ENCODE results near the gene RABAC1. TPM values are rescaled to one million over a fixed set of nuclear protein-coding genes. Genes with fewer than 3 reads are reported as not detected.

The RABAC1 gene
- total RNA-seq, 1 experiment from 2014 or later: 66.3 TPM

DNA sequence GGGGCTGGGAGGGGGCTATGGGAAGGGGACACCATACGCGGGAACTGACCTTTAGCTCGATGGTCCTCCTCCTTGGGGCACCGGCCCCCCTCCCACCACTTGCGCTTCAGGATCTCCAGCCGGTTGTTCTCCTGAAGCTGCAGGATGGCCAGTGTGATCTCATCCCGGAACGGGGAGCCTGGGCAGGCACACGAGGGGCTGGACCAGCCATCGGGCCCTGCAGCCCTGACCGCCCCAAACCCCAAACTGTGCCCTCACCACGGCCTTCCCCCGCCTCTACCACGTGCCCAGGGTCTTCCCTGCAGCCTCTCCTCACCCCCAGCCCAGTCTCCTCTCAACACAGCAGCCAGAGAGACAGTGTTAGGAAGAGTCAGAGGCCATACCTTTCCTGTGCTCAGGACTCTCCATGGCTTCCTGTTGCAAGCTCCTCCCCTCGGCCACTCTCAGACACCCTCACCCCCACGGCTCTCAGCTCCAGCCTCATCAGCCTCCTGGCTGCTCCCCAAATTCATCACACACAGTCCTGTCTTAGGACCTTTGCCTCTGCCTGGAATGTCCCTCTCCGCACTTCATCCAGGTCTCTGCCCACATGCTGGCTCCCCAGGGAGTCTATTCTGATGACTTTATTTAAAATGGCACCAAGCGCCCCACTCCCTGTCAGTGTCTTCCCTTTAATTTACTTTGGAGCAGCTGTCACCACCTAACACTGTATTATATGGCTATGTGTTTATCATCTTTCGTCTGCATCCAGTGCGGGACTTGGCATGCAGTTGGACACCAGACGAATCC lies 44.6 kb upstream of the RABAC1 start:
- H3K27me3 ChIP-seq (ENCODE audit: insufficient read depth, low read length): peaks cover 20% of the 10 kb centered on the region; the same call in 1 of the 2 replicates
- no peak overlapping the region for H3K27ac ChIP-seq (ENCODE audit: low read depth, low read length)
- H4K20me1 ChIP-seq (ENCODE audit: insufficient read depth): no peaks in the 10 kb centered on the region
- H3K9ac ChIP-seq (ENCODE audit: low read length): no peak overlapping the region
- H3K4me3 ChIP-seq (replicated peaks in 1 of 2; ENCODE audit: low read depth in 1 of 2, low read length in 2 of 2): no peak overlapping the region
- ATAC-seq (no peak), DNase-seq (ENCODE audit: low read depth, low spot score) (no peak)
- no peaks in the 10 kb centered on the region for H3K36me3 ChIP-seq (ENCODE audit: control insufficient read depth in 1 of 2, insufficient read depth in 2 of 2, low read length in 2 of 2)
- POLR2A ChIA-PET: no interaction called here
- RAD21 ChIA-PET (ENCODE audit: low non-redundant PET in 1 of 2, low total read pairs in 2 of 2, uncharacterized antibody in 2 of 2, unreplicated experiment in 2 of 2): no interaction called here
- no peaks in the 10 kb centered on the region for H3K79me2 ChIP-seq (ENCODE audit: insufficient read depth, low read length)
- no peak overlapping the region for H3K4me2 ChIP-seq (ENCODE audit: low read length)
- CTCF ChIA-PET: no interaction called here
- H3K9me2 ChIP-seq (ENCODE audit: insufficient read depth): no peaks in the 10 kb centered on the region
- BruUV-seq (replicated peaks): no TSS peak
- TF ChIP-seq RAD21 (IDR thresholded peaks at IDR 0.05; ENCODE audit: low read depth): no peak
- no peak for TF ChIP-seq ELF1 (IDR thresholded peaks at IDR 0.05; ENCODE audit: borderline replicate concordance, low read depth)
- no peak for TF ChIP-seq EGR1 (IDR thresholded peaks at IDR 0.05; ENCODE audit: low read depth)
- TF ChIP-seq, protein P1, sequence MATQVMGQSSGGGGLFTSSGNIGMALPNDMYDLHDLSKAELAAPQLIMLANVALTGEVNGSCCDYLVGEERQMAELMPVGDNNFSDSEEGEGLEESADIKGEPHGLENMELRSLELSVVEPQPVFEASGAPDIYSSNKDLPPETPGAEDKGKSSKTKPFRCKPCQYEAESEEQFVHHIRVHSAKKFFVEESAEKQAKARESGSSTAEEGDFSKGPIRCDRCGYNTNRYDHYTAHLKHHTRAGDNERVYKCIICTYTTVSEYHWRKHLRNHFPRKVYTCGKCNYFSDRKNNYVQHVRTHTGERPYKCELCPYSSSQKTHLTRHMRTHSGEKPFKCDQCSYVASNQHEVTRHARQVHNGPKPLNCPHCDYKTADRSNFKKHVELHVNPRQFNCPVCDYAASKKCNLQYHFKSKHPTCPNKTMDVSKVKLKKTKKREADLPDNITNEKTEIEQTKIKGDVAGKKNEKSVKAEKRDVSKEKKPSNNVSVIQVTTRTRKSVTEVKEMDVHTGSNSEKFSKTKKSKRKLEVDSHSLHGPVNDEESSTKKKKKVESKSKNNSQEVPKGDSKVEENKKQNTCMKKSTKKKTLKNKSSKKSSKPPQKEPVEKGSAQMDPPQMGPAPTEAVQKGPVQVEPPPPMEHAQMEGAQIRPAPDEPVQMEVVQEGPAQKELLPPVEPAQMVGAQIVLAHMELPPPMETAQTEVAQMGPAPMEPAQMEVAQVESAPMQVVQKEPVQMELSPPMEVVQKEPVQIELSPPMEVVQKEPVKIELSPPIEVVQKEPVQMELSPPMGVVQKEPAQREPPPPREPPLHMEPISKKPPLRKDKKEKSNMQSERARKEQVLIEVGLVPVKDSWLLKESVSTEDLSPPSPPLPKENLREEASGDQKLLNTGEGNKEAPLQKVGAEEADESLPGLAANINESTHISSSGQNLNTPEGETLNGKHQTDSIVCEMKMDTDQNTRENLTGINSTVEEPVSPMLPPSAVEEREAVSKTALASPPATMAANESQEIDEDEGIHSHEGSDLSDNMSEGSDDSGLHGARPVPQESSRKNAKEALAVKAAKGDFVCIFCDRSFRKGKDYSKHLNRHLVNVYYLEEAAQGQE (IDR thresholded peaks at IDR 0.05; ENCODE audit: low read depth): no peak
- TF ChIP-seq, protein P2, sequence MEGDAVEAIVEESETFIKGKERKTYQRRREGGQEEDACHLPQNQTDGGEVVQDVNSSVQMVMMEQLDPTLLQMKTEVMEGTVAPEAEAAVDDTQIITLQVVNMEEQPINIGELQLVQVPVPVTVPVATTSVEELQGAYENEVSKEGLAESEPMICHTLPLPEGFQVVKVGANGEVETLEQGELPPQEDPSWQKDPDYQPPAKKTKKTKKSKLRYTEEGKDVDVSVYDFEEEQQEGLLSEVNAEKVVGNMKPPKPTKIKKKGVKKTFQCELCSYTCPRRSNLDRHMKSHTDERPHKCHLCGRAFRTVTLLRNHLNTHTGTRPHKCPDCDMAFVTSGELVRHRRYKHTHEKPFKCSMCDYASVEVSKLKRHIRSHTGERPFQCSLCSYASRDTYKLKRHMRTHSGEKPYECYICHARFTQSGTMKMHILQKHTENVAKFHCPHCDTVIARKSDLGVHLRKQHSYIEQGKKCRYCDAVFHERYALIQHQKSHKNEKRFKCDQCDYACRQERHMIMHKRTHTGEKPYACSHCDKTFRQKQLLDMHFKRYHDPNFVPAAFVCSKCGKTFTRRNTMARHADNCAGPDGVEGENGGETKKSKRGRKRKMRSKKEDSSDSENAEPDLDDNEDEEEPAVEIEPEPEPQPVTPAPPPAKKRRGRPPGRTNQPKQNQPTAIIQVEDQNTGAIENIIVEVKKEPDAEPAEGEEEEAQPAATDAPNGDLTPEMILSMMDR (IDR thresholded peaks at IDR 0.05 in 2 of 3, conservative IDR thresholded peaks at IDR 0.05 in 1 of 3; ENCODE audit: borderline replicate concordance in 1 of 3, insufficient read depth in 1 of 3, low read depth in 2 of 3, low read length in 2 of 3): no peak
- TF ChIP-seq SIN3A (IDR thresholded peaks at IDR 0.05; ENCODE audit: low read depth): no peak
- TF ChIP-seq, protein P3, sequence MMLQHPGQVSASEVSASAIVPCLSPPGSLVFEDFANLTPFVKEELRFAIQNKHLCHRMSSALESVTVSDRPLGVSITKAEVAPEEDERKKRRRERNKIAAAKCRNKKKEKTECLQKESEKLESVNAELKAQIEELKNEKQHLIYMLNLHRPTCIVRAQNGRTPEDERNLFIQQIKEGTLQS (IDR thresholded peaks at IDR 0.05): no peak
- TF ChIP-seq POLR2AphosphoS5 (IDR thresholded peaks at IDR 0.05; ENCODE audit: low read depth, low read length): no peak
- no peak for TF ChIP-seq SRF (IDR thresholded peaks at IDR 0.05; ENCODE audit: low read depth)
- no peak for TF ChIP-seq CEBPB (IDR thresholded peaks at IDR 0.05; ENCODE audit: low read depth)
- TF ChIP-seq EZH2phosphoT487 (IDR thresholded peaks at IDR 0.05; ENCODE audit: borderline replicate concordance): no peak
- no peak for TF ChIP-seq SP1 (IDR thresholded peaks at IDR 0.05; ENCODE audit: low read depth)
- no peak for TF ChIP-seq ZFX (IDR thresholded peaks at IDR 0.05)
- TF ChIP-seq, protein P4, sequence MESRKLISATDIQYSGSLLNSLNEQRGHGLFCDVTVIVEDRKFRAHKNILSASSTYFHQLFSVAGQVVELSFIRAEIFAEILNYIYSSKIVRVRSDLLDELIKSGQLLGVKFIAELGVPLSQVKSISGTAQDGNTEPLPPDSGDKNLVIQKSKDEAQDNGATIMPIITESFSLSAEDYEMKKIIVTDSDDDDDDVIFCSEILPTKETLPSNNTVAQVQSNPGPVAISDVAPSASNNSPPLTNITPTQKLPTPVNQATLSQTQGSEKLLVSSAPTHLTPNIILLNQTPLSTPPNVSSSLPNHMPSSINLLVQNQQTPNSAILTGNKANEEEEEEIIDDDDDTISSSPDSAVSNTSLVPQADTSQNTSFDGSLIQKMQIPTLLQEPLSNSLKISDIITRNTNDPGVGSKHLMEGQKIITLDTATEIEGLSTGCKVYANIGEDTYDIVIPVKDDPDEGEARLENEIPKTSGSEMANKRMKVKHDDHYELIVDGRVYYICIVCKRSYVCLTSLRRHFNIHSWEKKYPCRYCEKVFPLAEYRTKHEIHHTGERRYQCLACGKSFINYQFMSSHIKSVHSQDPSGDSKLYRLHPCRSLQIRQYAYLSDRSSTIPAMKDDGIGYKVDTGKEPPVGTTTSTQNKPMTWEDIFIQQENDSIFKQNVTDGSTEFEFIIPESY (IDR thresholded peaks at IDR 0.05; ENCODE audit: extremely low read depth, insufficient replicate concordance, low read length): no peak
- TF ChIP-seq, protein P5, sequence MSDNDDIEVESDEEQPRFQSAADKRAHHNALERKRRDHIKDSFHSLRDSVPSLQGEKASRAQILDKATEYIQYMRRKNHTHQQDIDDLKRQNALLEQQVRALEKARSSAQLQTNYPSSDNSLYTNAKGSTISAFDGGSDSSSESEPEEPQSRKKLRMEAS (IDR thresholded peaks at IDR 0.05): no peak
- no peak for TF ChIP-seq POLR2A (IDR thresholded peaks at IDR 0.05; ENCODE audit: borderline replicate concordance, extremely low read depth, insufficient read depth, insufficient read length)
- intact Hi-C loops (cut with micrococcal nuclease): no loop called here
- H3K9me3 ChIP-seq (ENCODE audit: control insufficient read depth in 1 of 2, insufficient read depth in 1 of 2, low read depth in 1 of 2, low read length in 2 of 2): no peaks in the 10 kb centered on the region
- H2AFZ ChIP-seq (ENCODE audit: low read depth, low read length, poor library complexity, severe bottlenecking): no peak overlapping the region
- peaks cover 0 to under 1% of the 10 kb centered on the region in 2 experiments; a peak in 1 of 4 replicates for H3K4me1 ChIP-seq (ENCODE audit: control insufficient read depth in 1 of 2, insufficient read depth in 2 of 2, low read length in 2 of 2)

Measured in HCT116 (cell line).